HCT116 (cell line): ENCODE data around the gene LMOD1. TPM values are rescaled to one million over a fixed set of nuclear protein-coding genes. Genes with fewer than 3 reads are reported as not detected.

Source experiments
- ATAC-seq: fragments of 200-7000 bp; cut with Tn5 transposase; 2 replicates; pipeline ENCODE4 v1.9.1; 2020; ENCODE audit warnings: mild to moderate bottlenecking, moderate library complexity
- BruUV-seq: library from RNA; stranded (reverse); fragments of 400-500 nt; replicated peaks from 2 replicates; lab custom pipeline; 2021; lab: Mats Ljungman, UMichigan
- CTCF ChIA-PET: fragments of 300-600 bp; sonication (Branson Sonifier 250); formaldehyde crosslinking; loops from one replicate; lab custom pipeline; 2021; ENCODE audit warnings: antibody characterized with exemption; lab: Charles Lee
- POLR2A ChIA-PET: fragments of 300-600, 350-600 bp; sonication (Branson Sonifier 250); formaldehyde crosslinking; loops from one replicate; lab custom pipeline; 2021; ENCODE audit warnings: antibody characterized with exemption; lab: Charles Lee
- RAD21 ChIA-PET, 2 experiments: fragments of 300-600 bp; sonication (Branson Sonifier 250); formaldehyde crosslinking; loops; one replicate each; lab custom pipeline; 2023; ENCODE audit warnings: low total read pairs in 2 of 2; ENCODE audit not compliant: uncharacterized antibody in 2 of 2, unreplicated experiment in 2 of 2, low non-redundant PET in 1 of 2; lab: Charles Lee
- DNase-seq: peaks from one replicate; pipeline ENCODE4 v3.0.0-alpha.2; 2010; ENCODE audit warnings: low read depth, low spot score
- H2AFZ ChIP-seq: fragments of 200-600 bp; shearing (Covaris generic), sonication (generic); 2 replicates; pipeline ENCODE4 v1.6.1; 2017; ENCODE audit warnings: low read depth, mixed run types, mixed read lengths, antibody characterized with exemption, low read length; ENCODE audit not compliant: poor library complexity, severe bottlenecking
- H3K27ac ChIP-seq: 2 replicates; pipeline ENCODE4 v1.5.1; 2012; ENCODE audit warnings: low read depth, low read length
- H3K27me3 ChIP-seq: fragments of 200-600 bp; sonication (generic); 2 replicates; pipeline ENCODE4 v1.6.1; 2016; ENCODE audit warnings: mixed run types, low read length, mixed read lengths; ENCODE audit not compliant: insufficient read depth
- H3K36me3 ChIP-seq, 2 experiments: fragments of 200-500 bp in 1 of 2; fragments of 200-600 bp in 1 of 2; sonication (Bioruptor generic) in 1 of 2; sonication (generic) in 1 of 2; 2 replicates each; pipeline versions ENCODE4 v1.5.1 to v1.6.1; 2014 to 2016; ENCODE audit warnings: low read length in 2 of 2, inconsistent platforms in 1 of 2, mixed read lengths in 1 of 2, mixed run types in 1 of 2; ENCODE audit not compliant: insufficient read depth in 2 of 2, control insufficient read depth in 1 of 2
- H3K4me1 ChIP-seq, 2 experiments: fragments of 200-600 bp in 1 of 2; sonication (generic) in 1 of 2; 2 replicates each; pipeline versions ENCODE4 v1.5.1 to v1.6.1; 2012 to 2017; ENCODE audit warnings: low read length in 2 of 2, inconsistent platforms in 1 of 2, mild to moderate bottlenecking in 1 of 2, mixed read lengths in 1 of 2, mixed run types in 1 of 2, moderate library complexity in 1 of 2; ENCODE audit not compliant: insufficient read depth in 2 of 2, control insufficient read depth in 1 of 2
- H3K4me2 ChIP-seq: fragments of 200-600 bp; sonication (generic); 2 replicates; pipeline ENCODE4 v1.6.1; 2017; ENCODE audit warnings: mixed run types, low read length, mixed read lengths
- H3K4me3 ChIP-seq, 2 experiments: fragments of 200-600 bp in 1 of 2; sonication (generic) in 1 of 2; replicated peaks in 1 of 2; 2 replicates each; pipeline ENCODE4 v1.5.1; 2011 to 2016; ENCODE audit warnings: low read length in 2 of 2, control low read depth in 1 of 2, low read depth in 1 of 2, mild to moderate bottlenecking in 1 of 2, mixed read lengths in 1 of 2, mixed run types in 1 of 2
- H3K79me2 ChIP-seq: fragments of 200-600 bp; sonication (generic); 2 replicates; pipeline ENCODE4 v1.6.1; 2017; ENCODE audit warnings: mild to moderate bottlenecking, mixed run types, low read length, moderate library complexity, mixed read lengths; ENCODE audit not compliant: insufficient read depth
- H3K9ac ChIP-seq: fragments of 200-600 bp; sonication (generic); 2 replicates; pipeline ENCODE4 v1.6.1; 2016; ENCODE audit warnings: low read length, mixed read lengths
- H3K9me2 ChIP-seq: fragments of 200-600 bp; sonication (generic), shearing (Covaris generic); 2 replicates; pipeline ENCODE4 v1.6.1; 2017; ENCODE audit warnings: mixed run types, mild to moderate bottlenecking, moderate library complexity; ENCODE audit not compliant: insufficient read depth
- H3K9me3 ChIP-seq, 2 experiments: fragments of 200-500 bp in 1 of 2; fragments of 200-600 bp in 1 of 2; sonication (Bioruptor generic) in 1 of 2; sonication (generic) in 1 of 2; 2 replicates each; pipeline ENCODE4 v1.6.1; 2014 to 2017; ENCODE audit warnings: low read length in 2 of 2, mixed read lengths in 2 of 2, inconsistent platforms in 1 of 2, low read depth in 1 of 2, mild to moderate bottlenecking in 1 of 2, mixed run types in 1 of 2, moderate library complexity in 1 of 2; ENCODE audit not compliant: control insufficient read depth in 1 of 2, insufficient read depth in 1 of 2
- H4K20me1 ChIP-seq: fragments of 200-600 bp; sonication (generic), shearing (Covaris generic); 2 replicates; pipeline ENCODE4 v1.6.1; 2017; ENCODE audit warnings: mixed run types, mild to moderate bottlenecking, moderate library complexity; ENCODE audit not compliant: insufficient read depth
- EGR1 ChIP-seq: IDR thresholded peaks from 2 replicates; pipeline ENCODE4 v1.6.1; 2012; ENCODE audit warnings: low read depth
- EZH2 ChIP-seq: fragments of 200-600 bp; sonication (generic); IDR thresholded peaks from 2 replicates; pipeline ENCODE4 v1.6.1; 2017; ENCODE audit warnings: antibody characterized with exemption, mixed run types
- EZH2phosphoT487 ChIP-seq: fragments of 200-600 bp; IDR thresholded peaks from 2 replicates; pipeline ENCODE4 v1.6.1; 2018; ENCODE audit warnings: antibody characterized with exemption, borderline replicate concordance
- JUND ChIP-seq: IDR thresholded peaks from 2 replicates; pipeline ENCODE4 v1.6.1; 2012
- POLR2A ChIP-seq: IDR thresholded peaks from 2 replicates; pipeline ENCODE4 v1.7.0; 2011; ENCODE audit warnings: borderline replicate concordance; ENCODE audit not compliant: insufficient read depth, insufficient read length; ENCODE audit errors: extremely low read depth
- REST ChIP-seq: IDR thresholded peaks from 2 replicates; pipeline ENCODE4 v1.6.1; 2012; ENCODE audit warnings: low read depth
- SIN3A ChIP-seq: IDR thresholded peaks from 2 replicates; pipeline ENCODE4 v1.6.1; 2012; ENCODE audit warnings: low read depth
- SP1 ChIP-seq: IDR thresholded peaks from 2 replicates; pipeline ENCODE4 v1.6.1; 2012; ENCODE audit warnings: low read depth
- SRF ChIP-seq: IDR thresholded peaks from 2 replicates; pipeline ENCODE4 v1.6.1; 2012; ENCODE audit warnings: low read depth
- YY1 ChIP-seq: IDR thresholded peaks from 2 replicates; pipeline ENCODE4 v1.6.1; 2011; ENCODE audit warnings: low read length, low read depth, moderate library complexity, mild to moderate bottlenecking; ENCODE audit not compliant: insufficient replicate concordance; ENCODE audit errors: extremely low read depth
- ZFX ChIP-seq: fragments of 450-650 bp; IDR thresholded peaks from 2 replicates; pipeline ENCODE4 v1.6.1; 2017
- ZNF274 ChIP-seq: fragments of 200-500 bp; sonication (Bioruptor generic); IDR thresholded peaks from 2 replicates; pipeline ENCODE4 v1.6.1; 2014; ENCODE audit warnings: mild to moderate bottlenecking, low read depth, low read length, inconsistent platforms
- intact Hi-C: fragments of 100-400 bp; cut with micrococcal nuclease; formaldehyde crosslinking; loops from 2 replicates; pipeline ENCODE4 v1.10.0; 2022
- total RNA-seq: library from RNA; stranded (reverse); gene quantifications from one replicate; pipeline ENCODE4 v1.2.1, GENCODE V29; 2021; ENCODE audit not compliant: unreplicated experiment
- TF ChIP-seq, protein P1 (sequence below), 3 experiments: fragments of 200-600 bp in 1 of 3; sonication (generic) in 1 of 3; IDR thresholded peaks in 2 of 3; conservative IDR thresholded peaks in 1 of 3; 2 replicates each; pipeline ENCODE4 v1.5.1; 2012 to 2017; ENCODE audit warnings: low read depth in 2 of 3, low read length in 2 of 3, antibody characterized with exemption in 1 of 3, borderline replicate concordance in 1 of 3, control low read depth in 1 of 3, mild to moderate bottlenecking in 1 of 3, mixed read lengths in 1 of 3, mixed run types in 1 of 3, moderate library complexity in 1 of 3; ENCODE audit not compliant: insufficient read depth in 1 of 3

The LMOD1 gene
- total RNA-seq, 1 experiment from 2014 or later, result 0.12 TPM

DNA sequence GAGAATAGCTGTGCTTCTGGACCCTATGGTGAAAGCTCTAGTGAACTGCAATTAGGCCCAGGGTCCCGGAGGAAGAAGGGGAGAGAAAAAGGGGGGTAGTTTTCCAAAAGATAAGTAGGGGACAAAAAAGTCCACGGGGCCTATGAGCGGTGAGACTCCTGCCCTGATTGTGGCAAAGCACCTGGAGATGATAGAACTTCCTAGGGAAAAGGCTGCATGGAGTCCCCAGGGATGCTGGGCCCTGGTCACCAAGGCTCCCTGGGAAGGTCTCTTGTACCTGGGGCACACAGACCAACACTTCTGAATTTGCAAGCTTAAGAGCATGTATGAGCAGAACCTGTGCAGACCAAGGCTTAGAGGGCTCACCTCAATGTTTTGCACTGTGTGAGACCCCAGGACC lies 63.1 kb downstream of the LMOD1 start:
- DNase-seq, result no peak
- Histone ChIP-seq H3K36me3 (no peaks in the 10 kb centered on the region), H3K79me2 (no peaks in the 10 kb centered on the region), H3K4me3 (peak overlapping the region in 1 of 2 experiments; percentile 23; a peak in 2 of 4 replicates), H3K4me1 (peaks cover 43 to 61% of the 10 kb centered on the region in 2 experiments), H3K4me2 (peak overlapping the region; percentile 71), H3K9ac (peak overlapping the region; percentile 54), H3K9me2 (no peaks in the 10 kb centered on the region), H2AFZ (no peak overlapping the region), H3K27ac (peak overlapping the region; percentile 64), H3K27me3 (no peaks in the 10 kb centered on the region), H3K9me3 (no peaks in the 10 kb centered on the region), H4K20me1 (no peaks in the 10 kb centered on the region)
- ChIA-PET POLR2A (interaction anchor here (0.9 to 2.0 kb wide), 7 partner anchors 9 to 169 kb away, joined by 3 to 9 read pairs (median 3); partner anchors contain the start of gene ELF3), RAD21 (interaction anchor here in 1 of 2 experiments (0.9 kb wide), 1 partner anchor 90 kb away, joined by 5 read pairs; no protein-coding TSS in a partner anchor)
- intact Hi-C loops, result no loop called here
- no TSS peak for BruUV-seq
- peak; percentile 24 for ATAC-seq
- no peak for TF ChIP-seq JUND
- no peak for TF ChIP-seq YY1
- TF ChIP-seq REST, result no peak
- no peak for TF ChIP-seq ZFX
- TF ChIP-seq POLR2A, result no peak
- no peak for TF ChIP-seq SP1
- TF ChIP-seq EGR1, result no peak
- TF ChIP-seq, protein P1, sequence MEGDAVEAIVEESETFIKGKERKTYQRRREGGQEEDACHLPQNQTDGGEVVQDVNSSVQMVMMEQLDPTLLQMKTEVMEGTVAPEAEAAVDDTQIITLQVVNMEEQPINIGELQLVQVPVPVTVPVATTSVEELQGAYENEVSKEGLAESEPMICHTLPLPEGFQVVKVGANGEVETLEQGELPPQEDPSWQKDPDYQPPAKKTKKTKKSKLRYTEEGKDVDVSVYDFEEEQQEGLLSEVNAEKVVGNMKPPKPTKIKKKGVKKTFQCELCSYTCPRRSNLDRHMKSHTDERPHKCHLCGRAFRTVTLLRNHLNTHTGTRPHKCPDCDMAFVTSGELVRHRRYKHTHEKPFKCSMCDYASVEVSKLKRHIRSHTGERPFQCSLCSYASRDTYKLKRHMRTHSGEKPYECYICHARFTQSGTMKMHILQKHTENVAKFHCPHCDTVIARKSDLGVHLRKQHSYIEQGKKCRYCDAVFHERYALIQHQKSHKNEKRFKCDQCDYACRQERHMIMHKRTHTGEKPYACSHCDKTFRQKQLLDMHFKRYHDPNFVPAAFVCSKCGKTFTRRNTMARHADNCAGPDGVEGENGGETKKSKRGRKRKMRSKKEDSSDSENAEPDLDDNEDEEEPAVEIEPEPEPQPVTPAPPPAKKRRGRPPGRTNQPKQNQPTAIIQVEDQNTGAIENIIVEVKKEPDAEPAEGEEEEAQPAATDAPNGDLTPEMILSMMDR (IDR thresholded peaks at IDR 0.05 in 2 of 3, conservative IDR thresholded peaks at IDR 0.05 in 1 of 3; ENCODE audit: borderline replicate concordance in 1 of 3, insufficient read depth in 1 of 3, low read depth in 2 of 3, low read length in 2 of 3), result no peak
- no peak for TF ChIP-seq SRF
- TF ChIP-seq SIN3A, result no peak
- no peak for TF ChIP-seq ZNF274
- no peak for TF ChIP-seq EZH2phosphoT487
- TF ChIP-seq EZH2, result no peak
- TF ChIP-seq, all 23 proteins: peak for 0
- CTCF ChIA-PET, result interaction anchor here (0.8 to 4.2 kb wide), 6 partner anchors 9 to 322 kb away, joined by 3 to 27 read pairs (median 4); partner anchors contain the start of gene IPO9
